ENCODE data around the gene TARBP2. TPM values are rescaled to one million over a fixed set of nuclear protein-coding genes. Genes with fewer than 3 reads are reported as not detected.

Gene TARBP2
- total RNA-seq, 2 donors from 2014 or later: 12.8 to 16.8 TPM

DNA sequence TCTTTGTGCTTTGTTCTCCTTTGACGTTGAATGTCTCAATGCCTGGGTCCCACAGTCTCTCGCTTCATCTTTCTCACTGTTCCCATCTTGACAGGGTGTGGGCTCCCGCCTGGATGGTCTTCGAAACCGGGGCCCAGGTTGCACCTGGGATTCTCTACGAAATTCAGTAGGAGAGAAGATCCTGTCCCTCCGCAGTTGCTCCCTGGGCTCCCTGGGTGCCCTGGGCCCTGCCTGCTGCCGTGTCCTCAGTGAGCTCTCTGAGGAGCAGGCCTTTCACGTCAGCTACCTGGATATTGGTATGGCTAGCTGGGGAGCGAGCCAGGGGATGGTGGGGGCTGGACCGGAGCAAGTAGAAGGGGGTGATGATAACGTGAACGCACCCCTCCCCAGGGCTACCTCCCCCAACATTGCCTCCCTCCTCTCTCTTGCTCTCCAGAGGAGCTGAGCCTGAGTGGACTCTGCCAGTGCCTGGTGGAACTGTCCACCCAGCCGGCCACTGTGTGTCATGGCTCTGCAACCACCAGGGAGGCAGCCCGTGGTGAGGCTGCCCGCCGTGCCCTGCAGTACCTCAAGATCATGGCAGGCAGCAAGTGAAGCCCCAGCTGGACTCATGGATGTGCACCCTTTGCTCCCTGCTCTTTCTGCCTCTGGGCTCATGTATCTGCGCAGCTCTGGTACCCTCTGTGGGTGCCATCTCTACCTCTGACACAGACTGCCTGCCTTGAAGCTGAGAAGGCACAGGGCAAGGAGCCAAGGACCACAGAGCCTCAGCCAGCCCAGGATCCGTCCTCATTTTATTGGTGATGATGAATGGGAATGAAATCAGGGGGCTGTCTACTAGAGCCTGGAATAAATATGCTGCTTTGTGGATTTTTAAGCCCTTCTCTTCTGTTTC lies 4.7 kb downstream of the TARBP2 start:
- intact Hi-C loops (cut with DNase I): loop anchor here (10.0 kb wide), 1 partner anchor 161 kb away; no protein-coding TSS in a partner anchor
- no peak for DNase-seq (ENCODE audit: low spot score)

GRCh38 chr12:53506450-53506785 lies 5.3 kb downstream of the TARBP2 start:
- no peak for DNase-seq (ENCODE audit: low spot score)
- intact Hi-C loops (cut with DNase I): loop anchor here (10.0 kb wide), 1 partner anchor 162 kb away; no protein-coding TSS in a partner anchor

DNA sequence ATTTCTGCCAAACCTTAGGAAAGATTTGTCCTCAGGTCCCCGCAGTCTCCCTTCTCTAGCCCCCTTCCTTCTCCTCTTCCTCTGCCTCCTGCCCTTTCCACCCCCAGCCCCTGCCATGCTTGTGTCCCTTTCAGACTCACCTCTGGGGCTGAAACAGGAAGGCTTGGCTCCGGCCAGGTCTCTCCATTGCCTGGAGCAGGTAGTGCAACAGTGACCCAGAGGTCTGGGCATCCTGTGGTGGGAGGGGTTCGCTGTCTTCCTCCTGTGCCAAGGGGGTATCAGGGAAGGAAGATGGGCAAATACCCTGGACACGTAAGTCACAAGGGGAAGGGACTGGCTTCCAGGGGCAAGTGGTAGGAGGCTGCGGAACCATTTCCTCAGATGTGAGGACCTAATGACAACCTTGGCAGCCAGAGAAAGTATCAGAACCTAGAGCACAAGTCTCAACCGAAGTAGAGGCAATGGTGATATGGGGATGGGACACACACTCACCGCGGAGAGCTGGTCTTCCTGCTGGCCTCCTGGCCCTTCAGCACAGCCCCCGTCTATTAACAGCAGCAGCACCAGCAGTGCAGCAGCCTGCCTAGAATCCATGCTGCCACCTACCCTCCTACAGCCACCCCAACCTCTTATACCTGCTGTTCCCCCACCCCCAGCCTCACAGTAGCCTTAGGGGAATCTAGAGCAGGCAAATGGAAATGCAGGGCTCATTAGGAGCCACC lies 6.0 kb downstream of the TARBP2 start, which contains the start of gene NPFF:
NPFF (minus strand) TSS at position 604 of the 722 bp plus-strand sequence; CDS start at position 594, 10 bp downstream.
- intact Hi-C loops (cut with DNase I): loop anchor here (10.0 kb wide), 1 partner anchor 162 kb away; no protein-coding TSS in a partner anchor
- no peak for DNase-seq (ENCODE audit: low spot score)

DNA sequence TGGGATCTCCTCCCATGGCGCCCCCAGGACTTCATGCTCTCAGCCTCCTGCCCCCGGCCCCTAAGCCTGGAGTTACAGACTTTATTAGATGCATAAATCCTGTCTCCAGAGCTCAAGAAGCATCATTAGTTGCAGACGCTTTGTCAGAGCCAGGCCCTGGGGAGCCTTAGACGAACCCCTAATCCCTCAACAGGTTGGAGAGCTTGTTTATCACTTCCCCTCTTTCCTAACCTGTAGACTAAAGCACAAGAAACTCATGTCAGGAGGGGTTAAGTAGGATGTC lies 6.5 kb downstream of the TARBP2 start:
- intact Hi-C loops (cut with DNase I): loop anchor here (10.0 kb wide), 1 partner anchor 163 kb away; no protein-coding TSS in a partner anchor
- no peak for DNase-seq (ENCODE audit: low spot score)

GRCh38 chr12:53508534-53509170 lies 7.6 kb downstream of the TARBP2 start:
- intact Hi-C loops (cut with DNase I): loop anchor here (10.0 kb wide), 1 partner anchor 164 kb away; no protein-coding TSS in a partner anchor
- DNase-seq (ENCODE audit: low spot score): peak; percentile 92

DNA sequence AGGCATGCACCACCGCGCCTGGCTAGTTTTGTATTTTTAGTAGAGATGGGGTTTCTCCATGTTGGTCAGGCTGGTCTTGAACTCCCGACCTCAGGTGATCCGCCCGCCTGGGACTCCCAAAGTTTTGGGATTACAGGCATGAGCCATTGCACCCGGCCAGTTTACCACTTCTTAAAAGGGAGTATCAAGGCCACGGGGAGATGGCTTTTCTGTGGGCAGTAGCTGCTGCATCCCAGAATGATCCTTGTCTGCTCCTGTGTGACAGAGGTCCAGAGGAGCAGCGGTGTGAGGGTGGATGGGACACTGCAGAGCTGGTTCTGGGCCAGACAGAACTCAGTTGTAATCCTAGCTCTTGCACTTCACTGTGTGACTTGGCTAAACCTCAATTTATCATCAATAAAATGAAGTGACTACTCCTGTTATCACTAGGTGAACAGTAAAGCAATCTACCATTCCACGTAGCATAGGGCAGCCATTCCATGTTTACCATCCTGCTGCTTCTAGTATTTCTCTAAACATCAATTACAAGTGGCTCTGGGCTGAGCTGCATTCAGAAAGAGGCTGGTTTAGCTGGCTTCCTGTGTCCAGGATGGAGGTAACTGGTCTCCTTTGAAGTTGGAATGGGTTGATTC lies 9.2 kb downstream of the TARBP2 start:
- no peak for DNase-seq (ENCODE audit: low spot score)
- intact Hi-C loops (cut with DNase I): loop anchor here in 1 of 2 donors (10.0 kb wide), 1 partner anchor 145 kb away; no protein-coding TSS in a partner anchor

GRCh38 chr12:53513712-53514410 lies 12.8 kb downstream of the TARBP2 start:
- peak; percentile 40 for DNase-seq (ENCODE audit: low spot score)
- intact Hi-C loops (cut with DNase I): loop anchor here in 1 of 2 donors (1.0 to 10.0 kb wide), 2 partner anchors 29 to 149 kb away; no protein-coding TSS in a partner anchor

GRCh38 chr12:53514628-53515290 lies 13.7 kb downstream of the TARBP2 start:
- no peak for DNase-seq (ENCODE audit: low spot score)
- intact Hi-C loops (cut with DNase I): loop anchor here in 1 of 2 donors (10.0 kb wide), 1 partner anchor 150 kb away; no protein-coding TSS in a partner anchor

DNA sequence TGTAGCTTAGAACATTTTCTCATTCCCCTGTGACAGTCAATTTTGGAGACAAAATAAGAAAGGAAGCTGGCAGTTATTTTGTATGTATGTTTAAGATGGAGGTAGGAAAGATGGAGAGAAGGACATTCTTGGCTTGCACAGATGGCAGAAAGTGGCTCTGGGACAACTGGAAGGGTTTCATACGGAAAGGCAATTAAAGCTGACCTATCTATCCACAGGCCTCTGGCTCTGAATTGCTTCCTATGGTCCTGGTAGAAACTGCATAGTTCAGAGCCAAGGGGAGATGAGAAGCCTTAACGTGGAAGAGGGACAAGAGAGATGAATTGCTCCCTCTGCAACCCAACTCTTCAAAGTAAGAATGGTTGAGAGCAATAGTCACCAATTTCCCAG lies 14.2 kb downstream of the TARBP2 start:
- peak; percentile 3 for DNase-seq (ENCODE audit: low spot score)
- intact Hi-C loops (cut with DNase I): loop anchor here in 1 of 2 donors (10.0 kb wide), 1 partner anchor 150 kb away; no protein-coding TSS in a partner anchor

- intact Hi-C loops (cut with DNase I): loop anchor here in 1 of 2 donors (10.0 kb wide), 1 partner anchor 152 kb away; no protein-coding TSS in a partner anchor
- DNase-seq (ENCODE audit: low spot score): peak; percentile 65
Observed at GRCh38 chr12:53516758-53517455, 15.8 kb downstream of the TARBP2 start.

- DNase-seq (ENCODE audit: low spot score): no peak
Observed at GRCh38 chr12:53518381-53518780, 17.3 kb downstream of the TARBP2 start.

DNA sequence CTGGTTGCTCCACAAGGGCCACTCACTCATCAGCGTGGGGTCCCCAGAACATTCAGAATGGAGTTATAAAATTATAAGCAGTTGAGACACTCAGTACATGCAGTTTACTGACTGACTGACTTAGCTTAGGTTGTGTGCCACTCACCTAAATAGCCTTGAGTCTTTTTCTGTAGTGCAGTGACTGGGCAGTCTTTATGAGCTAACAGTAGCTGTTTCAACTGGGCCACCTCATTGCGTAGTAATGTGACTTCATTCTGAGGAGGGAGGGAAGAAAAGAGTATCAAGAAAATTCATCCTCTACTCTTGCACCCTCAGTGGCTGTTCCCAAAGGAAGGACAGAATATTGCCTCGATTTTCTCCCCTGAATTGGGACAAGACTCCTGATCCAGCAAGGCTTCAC lies 22.0 kb downstream of the TARBP2 start:
- intact Hi-C loops (cut with DNase I): no loop called here

More at GRCh38 chr12:53518381-53518780, 17.3 kb downstream of the TARBP2 start:
- intact Hi-C loops (cut with DNase I): loop anchor here in 1 of 2 donors (10.0 kb wide), 1 partner anchor 154 kb away; no protein-coding TSS in a partner anchor

DNA sequence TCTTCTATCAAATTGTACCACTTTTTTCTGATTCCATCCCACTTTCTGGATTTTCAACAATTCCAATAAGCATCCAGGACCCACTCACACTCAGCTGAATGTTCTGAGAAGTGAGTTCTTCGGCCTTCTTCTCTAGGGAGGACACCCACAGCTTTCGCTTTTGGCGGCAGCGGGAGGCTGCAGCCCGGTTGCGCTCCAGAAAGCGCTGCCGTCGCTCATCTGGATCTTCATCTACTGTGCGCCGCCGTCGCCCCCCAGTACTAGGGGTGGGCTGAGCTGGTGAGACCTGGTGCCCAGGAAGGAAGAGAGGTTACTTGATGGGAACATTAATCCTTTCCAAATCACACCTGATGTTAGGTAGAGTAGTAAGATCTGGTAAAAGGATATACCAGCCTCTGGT lies 23.4 kb downstream of the TARBP2 start:
- DNase-seq (ENCODE audit: low spot score): no peak
- intact Hi-C loops (cut with DNase I): no loop called here

More for the DNA sequence above, 22.0 kb downstream of the TARBP2 start:
- no peak for DNase-seq (ENCODE audit: low spot score)

GRCh38 chr12:53530061-53530460 lies 29.0 kb downstream of the TARBP2 start:
- intact Hi-C loops (cut with DNase I): no loop called here
- DNase-seq (ENCODE audit: low spot score): no peak

DNA sequence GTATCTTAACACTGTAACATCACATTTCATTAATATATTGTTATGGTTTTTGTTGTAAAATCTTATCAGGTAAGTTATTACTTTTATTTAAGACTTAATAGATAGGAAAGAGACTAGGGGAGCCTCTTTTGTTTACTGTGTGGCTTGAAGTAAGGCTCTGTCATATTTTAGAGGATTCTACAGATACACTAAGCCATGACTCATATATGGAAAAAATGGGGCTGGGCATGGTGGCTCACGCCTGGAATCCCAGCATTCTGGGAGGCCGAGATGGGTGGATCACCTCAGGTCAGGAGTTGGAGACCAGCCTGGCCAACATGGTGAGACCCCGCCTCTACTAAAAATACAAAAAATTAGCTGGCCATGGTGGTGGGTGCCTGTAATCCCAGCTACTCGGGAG lies 29.8 kb downstream of the TARBP2 start:
- DNase-seq (ENCODE audit: low spot score): no peak
- intact Hi-C loops (cut with DNase I): no loop called here

- DNase-seq (ENCODE audit: low spot score): no peak
- intact Hi-C loops (cut with DNase I): no loop called here
Observed at GRCh38 chr12:53532021-53532420, 30.9 kb downstream of the TARBP2 start.

Data from posterior vena cava (tissue), 2 donors.